ENCODE measurements around the gene MSS51.
"Not testable (repeated sequence)": the region's sequence is repeated elsewhere in the genome, so short reads cannot be mapped to it uniquely, and the experiment has no call there.

MSS51 gene

GRCh38 chr10:73414230-73414945 is 19.0 kb downstream of the MSS51 start:
- no peak for DNase-seq (ENCODE audit: low read depth in 2 of 2)

GRCh38 chr10:73413528-73414229 is 19.7 kb downstream of the MSS51 start, which contains the start of gene ANXA7:
Gene ANXA7, minus strand, starts transcription at chr10:73414058. Its CDS starts 13,202 bp downstream, at chr10:73400856.
- peak; percentile 44 to 53 for DNase-seq (ENCODE audit: low read depth in 2 of 2)

GRCh38 chr10:73413108-73413527 is 20.2 kb downstream of the MSS51 start:
- no peak for DNase-seq (ENCODE audit: low read depth in 2 of 2)

GRCh38 chr10:73410897-73411296 is 22.5 kb downstream of the MSS51 start:
- no peak for DNase-seq (ENCODE audit: low read depth in 2 of 2)

- DNase-seq (ENCODE audit: low read depth in 2 of 2), result no peak
Observed at GRCh38 chr10:73408978-73409521, 24.3 kb downstream of the MSS51 start.

- DNase-seq (ENCODE audit: low read depth in 2 of 2), result no peak
Observed at GRCh38 chr10:73408061-73408460, 25.3 kb downstream of the MSS51 start.

- DNase-seq (ENCODE audit: low read depth in 2 of 2), result no peak
Observed at GRCh38 chr10:73407495-73407894, 25.9 kb downstream of the MSS51 start.

GRCh38 chr10:73406846-73407245 is 26.5 kb downstream of the MSS51 start:
- no peak for DNase-seq (ENCODE audit: low read depth in 2 of 2)

- DNase-seq (ENCODE audit: low read depth in 2 of 2), result no peak
Observed at GRCh38 chr10:73405556-73405955, 27.8 kb downstream of the MSS51 start.

GRCh38 chr10:73404690-73405089 is 28.7 kb downstream of the MSS51 start:
- DNase-seq (ENCODE audit: low read depth in 2 of 2), result no peak

- no peak for DNase-seq (ENCODE audit: low read depth in 2 of 2)
Observed at GRCh38 chr10:73401636-73402035, 31.7 kb downstream of the MSS51 start.

GRCh38 chr10:73399063-73399462 is 34.3 kb downstream of the MSS51 start:
- DNase-seq (ENCODE audit: low read depth in 2 of 2), result no peak

- DNase-seq (ENCODE audit: low read depth in 2 of 2), result no peak
Observed at GRCh38 chr10:73398024-73398423, 35.3 kb downstream of the MSS51 start.

GRCh38 chr10:73394325-73394724 is 39.0 kb downstream of the MSS51 start:
- not testable (repeated sequence) for DNase-seq (ENCODE audit: low read depth in 2 of 2)

GRCh38 chr10:73388228-73388627 is 45.1 kb downstream of the MSS51 start:
- DNase-seq (ENCODE audit: low read depth in 2 of 2), result no peak

- no peak for DNase-seq (ENCODE audit: low read depth in 2 of 2)
Observed at GRCh38 chr10:73386583-73386982, 46.8 kb downstream of the MSS51 start.

- no peak for DNase-seq (ENCODE audit: low read depth in 2 of 2)
Observed at GRCh38 chr10:73379064-73379748, 54.2 kb downstream of the MSS51 start.

- no peak for DNase-seq (ENCODE audit: low read depth in 2 of 2)
Observed at GRCh38 chr10:73376679-73377078, 56.7 kb downstream of the MSS51 start.
